Upper lobe of left lung (tissue), 4 donors: ENCODE data around the gene GATB.

ENCODE experiments used
- CTCF ChIP-seq, 6 experiments: fragments of 450-650 bp in 4 of 6; fragments of 200-600 bp in 2 of 6; sonication (generic) in 2 of 6; IDR thresholded peaks; one replicate each; pipeline ENCODE4 v1.5.1; 2016 to 2019; ENCODE audit warnings: antibody characterized with exemption in 6 of 6
- EP300 ChIP-seq, 4 donors: sonication (generic); formaldehyde crosslinking; IDR thresholded peaks; one replicate each; pipeline ENCODE4 v1.5.1; 2017; ENCODE audit warnings: antibody characterized with exemption in 4 of 4, control low read depth in 2 of 4
- POLR2A ChIP-seq, 4 donors: fragments of 450-650 bp; IDR thresholded peaks; one replicate each; pipeline ENCODE4 v1.5.1; 2016 to 2017; ENCODE audit warnings: antibody characterized with exemption in 4 of 4, mild to moderate bottlenecking in 2 of 4
- POLR2AphosphoS5 ChIP-seq, 2 donors: sonication (generic); formaldehyde crosslinking; IDR thresholded peaks; one replicate each; pipeline ENCODE4 v1.5.1; 2017; ENCODE audit warnings: antibody characterized with exemption in 2 of 2

DNA sequence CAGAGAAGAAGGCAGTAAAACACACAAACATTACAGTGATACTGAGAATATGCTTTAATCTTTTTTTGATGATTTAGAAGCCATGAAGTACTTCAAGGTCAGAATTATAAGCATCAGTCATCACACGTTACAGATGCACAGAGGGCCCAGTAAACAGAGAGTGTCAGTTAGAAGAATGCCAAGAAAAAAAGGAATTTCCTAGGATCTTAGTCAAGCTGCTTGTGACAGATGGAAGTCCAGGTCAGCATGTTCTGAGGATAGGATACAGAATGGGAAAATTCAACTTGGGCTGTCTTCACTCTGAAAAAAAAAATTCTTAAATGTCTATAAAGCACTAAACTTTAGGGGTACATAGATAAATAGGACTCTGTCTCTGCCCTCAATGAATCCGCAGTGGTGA lies 38.9 kb downstream of the GATB start:
- no peak for TF ChIP-seq POLR2A (IDR thresholded peaks at IDR 0.05)
- TF ChIP-seq CTCF (IDR thresholded peaks at IDR 0.05), result no peak
- no peak for TF ChIP-seq POLR2AphosphoS5 (IDR thresholded peaks at IDR 0.05)
- TF ChIP-seq EP300 (IDR thresholded peaks at IDR 0.05), result no peak
